ENCODE results near the gene USP13.

DNA sequence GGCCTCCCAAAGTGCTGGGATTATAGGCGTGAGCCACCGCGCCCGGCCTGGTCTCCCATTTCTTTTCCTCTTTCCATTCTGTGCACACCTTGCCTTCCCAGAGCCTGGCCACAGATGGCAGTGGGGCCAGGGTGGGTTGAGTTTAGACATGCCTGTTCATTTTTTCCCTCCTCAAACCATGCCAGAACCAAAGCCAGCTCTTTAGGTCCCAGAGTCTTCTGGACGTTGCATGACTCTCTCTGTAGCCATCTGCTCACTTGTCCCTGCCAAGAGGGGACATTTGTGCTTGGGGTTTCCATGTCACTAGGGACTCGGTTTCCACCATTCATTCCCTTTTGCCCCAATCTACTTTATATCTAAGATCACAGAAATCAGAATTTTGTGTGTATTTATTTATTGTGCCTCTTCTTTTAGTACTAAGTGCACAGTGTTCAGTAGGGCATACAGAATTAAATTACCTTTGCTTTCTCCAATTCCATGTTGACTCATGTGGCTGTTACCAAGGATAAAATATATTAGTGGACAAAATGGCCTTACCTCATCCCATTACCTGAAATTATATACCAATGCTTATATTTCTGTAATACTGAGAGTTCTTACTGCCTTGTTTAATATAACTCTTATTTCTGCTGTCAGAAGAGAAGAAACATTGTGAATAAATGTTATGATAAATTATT, 49.6 kb downstream of the USP13 start:
- TF ChIP-seq, protein P1, sequence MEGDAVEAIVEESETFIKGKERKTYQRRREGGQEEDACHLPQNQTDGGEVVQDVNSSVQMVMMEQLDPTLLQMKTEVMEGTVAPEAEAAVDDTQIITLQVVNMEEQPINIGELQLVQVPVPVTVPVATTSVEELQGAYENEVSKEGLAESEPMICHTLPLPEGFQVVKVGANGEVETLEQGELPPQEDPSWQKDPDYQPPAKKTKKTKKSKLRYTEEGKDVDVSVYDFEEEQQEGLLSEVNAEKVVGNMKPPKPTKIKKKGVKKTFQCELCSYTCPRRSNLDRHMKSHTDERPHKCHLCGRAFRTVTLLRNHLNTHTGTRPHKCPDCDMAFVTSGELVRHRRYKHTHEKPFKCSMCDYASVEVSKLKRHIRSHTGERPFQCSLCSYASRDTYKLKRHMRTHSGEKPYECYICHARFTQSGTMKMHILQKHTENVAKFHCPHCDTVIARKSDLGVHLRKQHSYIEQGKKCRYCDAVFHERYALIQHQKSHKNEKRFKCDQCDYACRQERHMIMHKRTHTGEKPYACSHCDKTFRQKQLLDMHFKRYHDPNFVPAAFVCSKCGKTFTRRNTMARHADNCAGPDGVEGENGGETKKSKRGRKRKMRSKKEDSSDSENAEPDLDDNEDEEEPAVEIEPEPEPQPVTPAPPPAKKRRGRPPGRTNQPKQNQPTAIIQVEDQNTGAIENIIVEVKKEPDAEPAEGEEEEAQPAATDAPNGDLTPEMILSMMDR (IDR thresholded peaks at IDR 0.05; ENCODE audit: low read depth, low read length) = no peak
- no peak for TF ChIP-seq EZH2phosphoT487 (IDR thresholded peaks at IDR 0.05; ENCODE audit: low read depth)

Measured in OCI-LY3 (cell line).